ENCODE data around the gene FOS. TPM values are rescaled to one million over a fixed set of nuclear protein-coding genes. Genes with fewer than 3 reads are reported as not detected.

FOS gene
- total and polyA plus RNA-seq, 2 of the 13 experiments (the other 11 are each of a cell fraction or from before 2014, with no cell fraction given), result 15.9 to 24.2 TPM

- no peak for ATAC-seq
- ChIA-PET POLR2A (interaction anchor here (0.5 to 1.2 kb wide), 3 partner anchors 61 to 172 kb away, joined by 3 read pairs; partner anchors contain the start of gene NEK9), CTCF (ENCODE audit: low intra/inter-chr PET ratio, low total read pairs) (no interaction called here)
- no peak overlapping the region for H3K9ac ChIP-seq (ENCODE audit: insufficient read depth, low read depth, low read length)
- no peak for DNase-seq (ENCODE audit: low spot score)
- no peaks in the 10 kb centered on the region for H4K20me1 ChIP-seq (ENCODE audit: insufficient read depth, low read length)
- H3K4me1 ChIP-seq (ENCODE audit: insufficient read depth, low read length), result peaks cover 71% of the 10 kb centered on the region
- in situ Hi-C loops (cut with HindIII; ENCODE audit: extremely low pct_ligation_motif_present, low pct_unique_long_range_greater_than_20kb) (loop anchor here (5.0 kb wide), 1 partner anchor 166 kb away; no protein-coding TSS in a partner anchor), intact Hi-C loops (cut with micrococcal nuclease; ENCODE audit: unreplicated experiment) (no loop called here)
- BruUV-seq (replicated peaks), result no TSS peak
- TF ChIP-seq ZNF773 (CRISPR knock-in tag; IDR thresholded peaks at IDR 0.05; ENCODE audit: borderline replicate concordance) (no peak), KLF9 (CRISPR knock-in tag; IDR thresholded peaks at IDR 0.05; ENCODE audit: low read depth) (no peak), SYNCRIP (IDR thresholded peaks at IDR 0.05; ENCODE audit: insufficient read depth, low read depth, low read length) (no peak), KDM1A (CRISPR knock-in tag; IDR thresholded peaks at IDR 0.05) (peak; percentile 50; the same call in 1 of the 2 replicates), CHD4 (IDR thresholded peaks at IDR 0.05; ENCODE audit: borderline replicate concordance, low read length) (peak; percentile 94; the same call in 1 of the 2 replicates), ZMYM2 (CRISPR knock-in tag; IDR thresholded peaks at IDR 0.05) (0 out of 2 replicates have a peak, but pooled peaks have one; percentile 7), ZNF629 (CRISPR knock-in tag; conservative IDR thresholded peaks at IDR 0.05) (peak; percentile 95), MEIS1 (CRISPR knock-in tag; IDR thresholded peaks at IDR 0.05; ENCODE audit: borderline replicate concordance) (no peak), RCOR2 (CRISPR knock-in tag; IDR thresholded peaks at IDR 0.05) (0 out of 2 replicates have a peak, but pooled peaks have one; percentile 37), ZMYM3 (CRISPR knock-in tag; IDR thresholded peaks at IDR 0.05) (peak; percentile 75)
- WGBS (ENCODE audit: low lambda C conversion rate), result 26% methylated on average over 5 of the region's 9 CpGs
- H3K79me2 ChIP-seq (ENCODE audit: insufficient read depth, low read length), result no peaks in the 10 kb centered on the region
- peak overlapping the region in 1 of 3 experiments; percentile 26; a peak in 1 of 6 replicates for H3K4me3 ChIP-seq (replicated peaks in 1 of 3; ENCODE audit: insufficient read depth in 1 of 3, low read depth in 2 of 3, low read length in 3 of 3)
- no peak overlapping the region for H3K27ac ChIP-seq (ENCODE audit: extremely low read length, insufficient read depth, low read length)
- no peaks in the 10 kb centered on the region for H3K36me3 ChIP-seq (replicated peaks in 1 of 2; ENCODE audit: control insufficient read depth in 1 of 2, insufficient read depth in 2 of 2, low read length in 2 of 2)
- H3K9me3 ChIP-seq (ENCODE audit: low read length), result no peaks in the 10 kb centered on the region
- no peak for FAIRE-seq
- peaks cover 1 to 6% of the 10 kb centered on the region in 2 experiments; a peak in 2 of 5 replicates for H3K27me3 ChIP-seq (ENCODE audit: control insufficient read depth in 1 of 2, insufficient read depth in 2 of 2, low read length in 2 of 2)
- no peak overlapping the region for H2AFZ ChIP-seq (ENCODE audit: low read length)
- peak overlapping the region; percentile 61 for H3K4me2 ChIP-seq (ENCODE audit: low read depth, low read length)
Measured at GRCh38 chr14:75298187-75298965, 19.7 kb downstream of the FOS start.
